Measurements from ENCODE around the gene CHST11.

CHST11 gene

DNA sequence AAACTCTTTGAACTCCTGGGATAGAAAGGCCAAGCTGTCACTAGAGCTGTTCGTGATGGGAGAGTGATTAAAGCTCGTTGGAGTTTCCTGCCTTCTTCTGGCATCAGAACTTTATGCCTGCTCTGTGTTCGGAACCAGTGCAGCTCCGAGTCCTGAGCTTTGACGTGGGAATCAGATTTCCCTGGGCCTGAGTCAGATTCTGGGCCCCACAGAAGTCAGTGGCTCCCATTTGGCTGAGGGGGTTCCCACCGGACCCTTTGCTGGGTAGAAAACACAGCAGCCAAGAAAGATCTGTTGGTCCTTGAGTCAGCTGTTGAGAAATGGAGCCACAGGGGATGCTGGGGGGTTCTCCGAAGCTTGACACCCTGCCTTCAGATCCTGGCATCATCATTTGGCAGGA, 238.0 kb downstream of the CHST11 start:
- no peak for DNase-seq (ENCODE audit: low read depth in 2 of 2)

DNA sequence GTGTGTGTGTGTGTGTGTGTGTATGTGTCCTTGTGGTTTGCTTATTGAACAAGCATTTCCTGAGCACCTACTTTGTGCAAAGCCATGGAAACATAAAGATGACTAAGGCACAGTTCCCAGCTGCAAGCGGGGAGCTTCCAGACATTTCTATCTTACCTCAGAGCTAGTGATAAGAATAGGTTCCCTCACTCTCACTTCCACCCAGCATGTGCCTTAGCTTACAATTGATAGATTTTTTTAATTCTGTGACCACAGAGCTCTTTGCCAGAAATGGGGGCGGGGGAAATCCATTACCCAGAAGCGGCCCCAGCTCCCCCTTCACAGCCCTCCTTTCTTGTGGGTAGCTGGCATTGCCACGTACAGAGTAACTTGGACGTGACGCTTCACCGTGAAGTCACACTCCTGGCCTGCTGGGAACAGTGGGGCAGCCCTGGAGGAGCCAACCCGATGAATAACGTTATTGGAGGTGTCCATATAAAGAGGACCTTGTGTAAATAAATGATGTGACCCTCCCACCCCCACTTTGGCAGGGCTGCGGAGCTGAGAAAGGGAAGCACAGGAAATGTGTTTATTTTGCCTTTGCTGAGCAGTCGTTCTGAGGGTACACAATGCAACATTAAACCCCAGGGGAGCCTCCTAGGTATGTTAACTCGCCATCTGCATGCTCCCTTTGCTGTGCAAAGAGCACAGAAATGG, 238.9 kb downstream of the CHST11 start:
- peak; percentile 35 to 78 for DNase-seq (ENCODE audit: low read depth in 2 of 2)

DNA sequence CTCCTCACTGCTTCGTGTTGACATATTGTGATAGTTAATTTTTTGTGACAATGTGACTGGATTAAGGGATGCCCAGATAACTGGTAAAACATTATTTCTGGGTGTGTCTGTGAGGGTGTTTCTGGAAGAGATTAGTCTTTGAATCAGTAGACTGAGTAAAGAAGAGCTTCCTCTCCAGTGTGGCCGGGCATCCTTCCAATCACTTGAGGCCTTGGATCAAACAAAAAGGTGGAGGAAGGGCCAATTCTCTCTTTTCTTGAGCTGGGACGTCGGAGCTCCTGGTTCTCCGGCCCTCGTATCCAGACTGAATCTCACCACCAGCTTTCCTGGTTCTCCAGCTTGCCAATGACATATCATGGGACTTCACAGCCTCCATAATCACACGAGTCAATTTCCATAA, 240.4 kb downstream of the CHST11 start:
- no peak for DNase-seq (ENCODE audit: low read depth in 2 of 2)

DNA sequence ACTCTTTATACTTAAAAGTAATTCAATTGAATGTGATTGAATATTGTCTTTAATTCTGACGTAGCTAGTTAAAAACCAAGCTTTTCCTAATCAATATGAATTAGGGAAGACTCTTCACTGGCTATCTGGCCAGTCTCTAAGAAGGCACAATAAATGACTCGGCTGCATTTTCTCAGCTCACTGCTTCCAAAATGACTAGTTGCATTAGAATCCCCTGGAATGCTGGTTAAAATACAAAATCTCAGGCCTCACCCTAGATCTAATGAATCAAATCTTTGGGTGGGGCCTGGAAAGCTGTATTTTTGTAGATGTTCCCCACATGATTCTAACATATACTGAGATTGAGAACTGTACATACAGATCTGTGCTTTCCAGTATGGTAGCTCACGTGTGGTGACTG, 242.1 kb downstream of the CHST11 start:
- no peak for DNase-seq (ENCODE audit: low read depth in 2 of 2)

DNA sequence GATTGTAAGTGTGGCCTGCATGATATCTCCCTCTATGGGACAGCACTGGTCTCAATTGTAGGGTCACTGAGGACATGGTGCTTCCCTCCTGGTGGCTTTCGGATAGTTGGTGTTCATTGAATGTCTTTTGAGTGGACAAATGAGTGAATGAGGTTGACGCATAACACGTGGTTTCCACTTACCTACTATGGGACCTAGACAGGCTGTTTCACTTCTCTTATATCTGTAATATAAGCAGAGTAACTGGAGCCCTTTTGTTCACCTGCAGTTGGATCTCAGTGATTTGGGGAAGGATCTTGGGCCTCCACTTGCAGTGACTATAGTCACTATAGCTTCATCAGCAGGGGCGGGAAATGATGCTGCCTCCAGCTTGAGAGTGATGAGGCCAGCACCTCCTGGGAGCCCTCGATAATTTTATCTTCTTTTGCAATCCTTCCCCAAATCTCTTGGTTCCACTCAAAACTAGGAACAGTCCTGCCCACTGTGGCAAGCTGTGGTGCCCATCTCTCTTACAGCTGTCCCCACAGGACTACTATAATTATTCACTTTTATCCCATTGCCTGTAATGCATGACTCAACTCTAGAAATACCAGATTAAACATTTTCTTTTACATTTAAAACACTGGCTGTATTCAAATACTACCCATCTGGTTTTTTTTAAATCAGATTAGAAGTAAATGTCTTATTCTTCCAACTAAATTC, 242.9 kb downstream of the CHST11 start:
- no peak for DNase-seq (ENCODE audit: low read depth in 2 of 2)

DNA sequence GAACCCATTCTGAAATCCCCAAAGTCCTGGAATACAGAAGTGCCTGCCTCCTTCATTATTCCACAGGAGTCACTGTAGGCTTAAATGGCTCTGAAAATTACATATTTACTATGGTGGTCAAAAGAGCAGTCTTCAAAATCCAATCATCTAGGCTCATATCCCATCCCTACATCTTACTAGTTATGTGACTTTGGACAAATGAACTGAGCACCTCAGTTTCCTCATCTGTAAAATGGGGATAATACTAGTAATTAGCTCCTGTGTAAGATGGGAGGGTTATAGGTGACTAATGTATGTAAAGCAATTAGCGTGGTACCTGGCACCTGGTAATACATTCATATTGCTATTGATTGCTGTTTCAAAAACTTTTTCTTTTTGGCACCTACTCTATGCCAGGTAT, 243.6 kb downstream of the CHST11 start:
- no peak for DNase-seq (ENCODE audit: low read depth in 2 of 2)

DNA sequence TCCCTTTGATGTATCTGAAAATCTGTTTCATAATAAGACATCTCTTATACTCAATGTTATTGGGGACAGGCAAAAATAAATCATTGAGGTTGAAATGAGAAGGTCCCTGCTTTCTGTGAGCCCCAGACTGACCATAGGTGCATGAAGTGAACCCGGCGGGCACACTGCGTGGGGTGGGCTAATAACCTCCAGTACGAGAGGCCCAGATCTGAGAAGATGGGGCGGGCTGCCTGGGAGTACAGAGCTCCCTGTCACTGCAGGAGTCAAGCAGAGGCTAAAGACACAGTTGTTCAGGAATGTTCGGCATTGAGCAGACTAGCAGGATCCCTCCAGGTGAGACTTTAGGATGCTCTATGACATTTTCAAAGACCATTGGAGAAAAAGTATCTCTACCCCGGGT, 244.6 kb downstream of the CHST11 start:
- no peak for DNase-seq (ENCODE audit: low read depth in 2 of 2)

DNA sequence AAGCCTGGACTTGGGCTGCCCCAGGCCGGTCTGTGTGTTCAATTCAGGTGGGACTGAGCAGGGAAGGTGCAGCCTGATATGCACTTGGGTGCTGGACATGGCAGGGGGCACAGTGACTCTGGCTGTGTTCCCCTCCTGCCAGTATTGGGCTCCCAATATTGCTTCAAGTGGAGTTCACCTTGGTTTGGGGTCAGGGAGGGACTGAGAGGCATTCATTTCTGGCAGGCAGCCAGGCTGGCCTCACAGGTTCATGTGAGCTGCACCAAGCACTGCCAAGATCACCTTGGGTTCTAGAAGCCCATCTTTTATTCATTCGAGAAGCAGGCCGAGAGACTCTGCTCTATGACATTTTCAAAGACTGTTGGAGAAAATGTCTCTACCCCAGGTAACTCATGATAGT, 245.0 kb downstream of the CHST11 start:
- DNase-seq (ENCODE audit: low read depth in 2 of 2): no peak

DNA sequence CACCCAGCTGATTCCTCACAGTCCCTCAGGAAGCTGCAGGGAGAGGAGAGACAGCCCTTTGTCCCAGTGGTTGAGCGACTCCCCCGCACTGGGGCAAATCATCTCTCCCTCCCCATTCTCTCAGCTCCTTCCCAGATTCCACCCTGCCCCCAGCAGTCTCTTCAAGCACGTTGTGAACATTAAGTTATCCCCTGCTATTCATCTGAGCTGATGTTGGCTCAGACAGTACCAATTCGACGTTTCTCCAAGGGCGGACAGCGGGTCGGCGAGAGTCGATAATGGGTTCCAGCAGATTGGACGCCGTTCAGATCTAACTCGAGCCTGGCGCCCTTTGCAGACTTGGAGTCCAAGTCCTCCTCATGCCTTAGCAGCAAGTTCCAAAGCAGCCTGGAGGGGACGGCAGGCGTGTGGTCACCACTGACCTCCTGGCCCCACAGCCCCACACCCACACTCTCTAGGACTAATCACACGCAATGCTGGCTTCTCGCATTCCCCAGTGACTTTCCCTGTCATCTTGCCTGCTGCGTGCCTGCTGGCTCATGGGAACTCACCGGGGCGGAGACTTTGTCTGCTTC, 245.9 kb downstream of the CHST11 start:
- no peak for DNase-seq (ENCODE audit: low read depth in 2 of 2)

DNA sequence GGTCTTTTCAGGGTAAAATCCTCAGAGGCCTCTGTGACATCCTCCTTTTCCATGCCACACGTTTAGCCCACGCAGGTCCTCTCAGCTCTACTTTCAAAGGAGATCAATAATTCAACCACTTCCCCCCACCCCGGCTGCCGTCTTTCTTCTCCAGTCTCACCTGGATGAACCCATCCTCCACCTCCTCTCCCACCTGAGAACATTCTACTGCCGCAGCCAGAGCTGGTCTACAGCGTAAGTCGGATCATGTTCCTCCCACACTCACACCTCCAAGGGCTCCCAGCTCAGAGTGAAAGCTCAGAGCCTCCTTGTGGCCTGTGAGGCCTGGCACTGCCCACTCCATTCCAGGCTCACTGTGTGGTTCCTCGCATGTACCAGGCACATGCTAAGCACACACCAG, 246.6 kb downstream of the CHST11 start:
- DNase-seq (ENCODE audit: low read depth in 2 of 2): no peak

DNA sequence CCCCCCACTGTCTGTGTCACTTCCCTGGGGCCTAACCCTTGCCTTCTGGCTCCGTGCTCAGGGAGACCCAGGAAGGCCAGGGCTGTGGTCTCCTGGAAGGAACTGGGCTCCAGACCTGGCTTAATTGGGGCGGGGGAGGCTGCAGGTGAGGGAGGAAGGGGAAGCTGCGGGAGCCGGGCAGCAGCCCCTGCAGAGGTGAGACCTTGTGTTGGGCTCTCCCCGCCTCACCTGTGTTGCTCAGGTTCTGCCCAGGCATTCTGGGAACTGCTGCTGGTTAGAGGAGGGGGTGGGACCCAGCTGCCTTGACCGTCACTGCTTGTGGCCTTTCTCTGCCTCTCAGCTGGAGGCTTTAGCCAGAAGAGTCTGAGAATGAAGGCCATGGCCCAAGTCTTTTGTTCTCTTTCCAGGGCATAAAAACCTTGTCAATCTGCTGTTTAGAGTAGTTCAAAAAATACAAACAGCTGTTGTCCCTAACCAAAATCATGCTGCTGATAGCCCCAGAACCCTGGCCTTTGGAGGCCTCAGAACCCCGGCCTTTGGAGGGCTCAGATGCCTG, 247.6 kb downstream of the CHST11 start:
- DNase-seq (ENCODE audit: low read depth in 2 of 2): no peak

DNA sequence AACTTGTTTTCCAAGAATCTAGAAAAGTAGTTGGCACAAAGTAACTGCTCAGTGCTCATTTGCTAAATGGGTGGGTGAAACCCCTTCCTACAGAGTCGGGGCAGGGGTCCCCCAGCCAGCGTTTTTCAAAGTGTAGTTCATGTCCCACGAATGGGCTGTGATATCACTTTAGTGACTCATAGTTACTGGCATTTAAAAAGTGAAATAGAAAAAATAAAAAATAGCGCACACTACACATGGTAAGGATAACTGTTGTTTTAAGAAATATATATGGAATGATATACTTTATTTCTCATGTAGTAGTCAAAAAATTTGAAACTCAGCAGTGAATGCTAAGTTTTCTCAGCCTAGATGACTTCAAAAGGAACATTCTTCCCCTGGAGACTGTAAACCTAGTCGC, 250.4 kb downstream of the CHST11 start:
- DNase-seq (ENCODE audit: low read depth in 2 of 2): no peak

DNA sequence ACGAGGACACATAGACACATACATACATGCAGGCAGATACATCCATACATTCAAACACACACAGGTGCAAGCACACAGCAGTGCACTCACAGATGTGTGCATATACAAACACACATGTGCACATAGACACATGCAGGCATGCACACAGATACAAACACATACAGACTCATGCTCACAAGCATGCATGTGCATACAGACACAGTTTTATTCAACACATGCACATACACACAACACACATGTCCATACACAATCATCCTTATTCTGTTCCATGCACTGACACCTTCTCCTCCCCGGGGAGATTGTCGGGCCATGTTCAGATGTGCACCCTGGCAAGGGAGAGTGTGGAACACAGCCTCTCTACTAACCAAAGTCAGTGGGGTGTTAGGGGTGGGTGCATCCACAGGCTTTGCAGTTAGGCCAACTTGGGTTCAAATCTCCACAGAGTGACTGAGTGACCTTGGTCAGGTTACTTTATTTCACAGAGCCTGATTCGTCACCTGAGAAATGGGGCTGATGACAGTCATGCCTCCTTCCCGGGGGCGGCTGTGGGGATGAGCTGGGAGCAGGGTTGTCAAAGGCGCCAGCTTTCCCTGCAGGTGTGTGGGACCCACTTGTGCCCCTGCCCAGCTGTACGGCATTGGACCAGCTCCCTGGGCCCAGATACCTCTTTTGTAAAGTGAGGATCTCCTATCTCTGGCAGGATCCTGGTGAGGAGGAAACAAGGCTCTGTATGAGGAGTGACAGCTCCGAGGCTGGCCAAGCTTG, 251.2 kb downstream of the CHST11 start:
- no peak for DNase-seq (ENCODE audit: low read depth in 2 of 2)

DNA sequence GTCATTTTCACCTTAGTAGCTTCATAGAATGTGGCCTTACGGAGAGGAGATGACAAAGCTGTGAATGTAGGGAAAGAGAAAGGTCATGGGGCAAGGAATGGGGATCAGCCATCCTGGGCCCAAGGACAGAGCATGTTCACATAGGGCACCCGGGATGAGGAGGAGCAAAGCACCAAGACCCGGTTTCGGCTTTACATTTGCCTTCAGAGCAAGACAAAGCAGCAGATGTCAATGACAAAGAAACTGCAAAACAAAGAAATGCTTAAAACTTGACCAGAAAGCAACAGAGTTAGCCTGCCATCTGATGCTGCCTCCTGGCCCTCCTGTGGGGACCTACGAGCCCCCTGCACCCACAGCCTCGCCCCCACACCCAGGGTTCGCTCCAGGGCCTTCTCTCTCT, 252.1 kb downstream of the CHST11 start:
- no peak for DNase-seq (ENCODE audit: low read depth in 2 of 2)

DNA sequence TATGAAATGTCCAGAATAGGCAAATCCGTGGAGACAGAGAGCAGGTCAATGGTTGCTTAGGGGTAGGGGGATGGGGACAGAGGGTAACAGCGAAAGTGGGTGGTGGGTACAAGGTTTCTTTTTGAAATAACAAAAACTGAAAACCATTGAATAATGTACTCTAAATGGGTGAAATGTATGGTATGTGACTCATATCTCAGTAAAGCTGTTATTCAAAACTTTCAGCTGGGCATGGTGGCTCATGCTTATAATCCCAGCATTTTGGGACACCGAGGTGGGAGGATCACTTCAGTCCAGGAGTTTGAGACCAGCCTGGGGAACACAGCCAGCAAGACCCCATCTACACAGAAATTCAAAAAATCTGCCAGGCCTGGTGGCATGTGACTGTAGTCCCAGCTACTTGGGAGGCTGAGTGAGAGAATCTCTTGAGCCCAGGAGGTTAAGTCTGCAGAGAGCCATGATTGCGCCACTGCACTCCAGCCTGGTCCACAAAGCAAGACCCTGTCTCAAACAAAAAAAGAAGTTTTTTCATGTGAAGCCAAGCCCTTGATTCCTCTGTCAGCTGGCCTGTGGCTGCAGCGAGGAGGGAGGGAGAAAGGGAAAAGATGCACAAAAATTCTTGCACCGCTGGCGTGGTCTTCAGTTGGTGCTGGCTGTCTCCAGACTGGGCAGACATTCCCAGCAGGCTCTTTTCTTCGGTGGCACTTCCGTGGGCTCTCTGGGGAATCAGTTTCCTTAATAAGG, 253.1 kb downstream of the CHST11 start:
- DNase-seq (ENCODE audit: low read depth in 2 of 2): no peak

DNA sequence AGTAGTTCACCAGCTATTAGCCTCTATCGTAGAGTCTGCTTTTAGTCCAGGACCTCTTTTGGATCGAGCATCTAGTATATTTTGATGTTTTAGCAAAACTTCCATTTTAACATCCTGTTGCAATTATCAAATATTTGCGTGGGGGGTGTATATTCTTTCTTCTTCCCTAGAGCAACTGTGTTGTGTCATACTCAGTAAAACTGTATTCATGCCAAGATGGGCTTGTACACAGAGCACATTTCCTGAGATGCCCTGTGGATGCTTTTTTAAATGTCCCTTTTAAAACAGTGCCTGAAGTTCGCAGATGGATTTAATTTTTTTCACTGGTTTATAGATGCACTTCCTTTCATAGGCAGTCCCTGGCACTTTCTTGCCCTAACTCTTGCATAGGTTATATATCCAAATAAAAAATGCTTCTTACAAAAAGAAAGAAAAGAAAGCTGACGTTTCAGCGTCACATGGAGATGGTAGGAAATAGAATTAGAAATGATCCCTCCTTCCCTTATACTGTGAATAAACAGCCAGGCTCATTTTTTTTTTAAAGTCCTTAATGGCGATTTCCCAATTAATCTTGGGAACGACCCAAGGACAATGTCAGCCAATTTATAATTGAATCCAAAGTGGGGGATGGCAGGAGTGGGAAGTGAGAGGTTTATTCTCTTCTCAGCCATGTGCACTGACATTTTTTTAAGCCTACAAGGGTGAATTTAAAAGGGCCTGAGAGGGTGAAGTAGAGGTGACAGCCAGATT, 254.4 kb downstream of the CHST11 start:
- DNase-seq (ENCODE audit: low read depth in 2 of 2): no peak

DNA sequence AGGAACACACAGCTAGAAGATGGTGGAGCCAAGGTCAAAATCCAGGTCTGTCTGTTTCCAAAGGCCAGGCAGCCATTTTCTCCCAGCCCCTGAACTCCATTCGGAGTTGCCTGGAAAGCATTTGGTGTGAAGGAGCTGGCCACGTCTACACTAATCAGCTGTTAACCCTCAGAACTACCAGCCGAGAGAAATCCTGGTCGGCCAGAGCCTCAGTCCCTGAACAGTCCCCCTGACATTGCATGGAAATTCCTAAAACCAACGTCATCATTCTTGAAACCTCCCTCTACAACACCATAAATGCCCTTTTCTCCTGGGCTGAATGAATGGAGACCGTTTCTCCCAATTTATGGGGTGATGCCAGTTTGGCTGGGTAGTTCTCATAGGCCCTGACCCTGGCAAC, 255.7 kb downstream of the CHST11 start:
- DNase-seq (ENCODE audit: low read depth in 2 of 2): no peak

DNA sequence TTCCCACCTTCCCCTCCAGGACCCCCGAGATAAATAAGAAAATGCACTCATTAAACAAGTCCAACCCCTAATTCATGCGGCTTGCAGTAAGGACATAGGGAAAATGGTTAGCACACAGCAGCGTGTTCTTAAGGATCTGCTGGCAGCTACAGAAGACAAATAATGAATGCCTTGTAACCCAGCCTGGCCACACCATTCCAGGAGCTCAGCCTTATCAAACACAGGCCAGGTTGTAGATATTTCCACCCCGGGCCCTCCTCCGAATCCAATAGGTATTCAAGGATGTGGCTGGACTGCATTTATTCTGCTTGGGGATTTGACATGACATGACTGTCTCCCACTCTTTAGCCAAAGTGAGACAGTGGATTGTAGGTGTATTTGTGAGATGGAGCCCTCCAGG, 256.2 kb downstream of the CHST11 start:
- DNase-seq (ENCODE audit: low read depth in 2 of 2): no peak

DNA sequence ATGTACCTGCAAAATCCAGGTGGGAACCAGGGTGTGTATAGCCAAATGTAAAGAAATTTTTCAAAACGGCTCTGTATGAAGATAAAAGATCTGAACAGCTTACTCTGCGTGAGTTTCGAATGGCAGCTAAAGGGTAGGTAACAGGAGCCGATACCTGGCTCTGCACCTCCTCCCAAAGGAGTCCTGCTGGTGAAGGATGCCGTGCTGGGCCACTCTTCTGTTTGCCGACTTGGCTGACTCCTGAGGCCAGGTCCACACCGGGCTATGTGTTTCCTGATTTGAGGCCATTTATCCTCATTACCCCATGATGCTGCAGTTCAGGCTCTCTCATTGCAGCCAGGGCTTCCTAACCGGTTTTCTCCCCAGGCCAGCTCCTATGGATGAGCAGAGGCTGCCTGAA, 256.7 kb downstream of the CHST11 start:
- DNase-seq (ENCODE audit: low read depth in 2 of 2): no peak

DNA sequence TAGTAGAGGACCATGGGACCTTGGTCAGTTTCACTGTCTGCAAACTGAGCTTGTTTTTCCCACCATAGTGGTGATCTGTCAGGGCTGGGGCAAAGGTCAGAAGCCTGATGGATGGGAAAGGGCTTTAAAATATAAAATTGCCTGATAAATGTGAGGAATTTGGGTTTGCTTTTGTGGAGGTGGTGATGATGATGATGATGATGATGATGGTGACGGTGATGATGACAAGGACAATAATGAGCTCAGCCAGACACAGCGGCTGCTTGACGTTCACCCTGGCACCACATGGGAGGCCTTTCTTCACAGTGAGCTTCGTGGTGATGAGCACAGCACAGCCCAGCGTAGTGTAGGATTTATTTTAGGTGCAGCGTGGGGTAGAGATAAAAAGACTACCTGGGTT, 257.6 kb downstream of the CHST11 start:
- DNase-seq (ENCODE audit: low read depth in 2 of 2): no peak

DNA sequence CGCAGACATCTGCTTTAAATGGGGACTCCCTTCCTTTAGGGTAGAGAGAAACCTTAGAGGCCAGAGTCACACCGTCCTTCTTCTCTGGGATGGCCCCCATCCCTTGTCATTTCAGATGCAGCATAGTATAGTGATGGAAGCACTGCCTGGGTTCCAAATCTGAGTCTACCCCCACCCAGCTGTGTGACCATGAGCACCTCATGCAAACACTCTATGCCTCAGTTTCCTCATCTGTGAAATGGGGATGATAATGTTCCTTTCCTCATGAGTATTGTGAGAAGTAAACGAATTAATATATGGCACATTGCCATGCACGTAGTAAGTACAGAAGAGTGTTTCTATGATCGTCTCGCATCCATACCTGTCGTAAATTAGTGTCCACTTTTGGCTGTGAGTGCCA, 259.4 kb downstream of the CHST11 start:
- no peak for DNase-seq (ENCODE audit: low read depth in 2 of 2)
